GM18526 (cell line): ENCODE results near the gene TMEM97.

ENCODE experiments used
- POLR2A ChIP-seq: IDR thresholded peaks from 3 replicates; pipeline ENCODE4 v1.6.1; 2011; ENCODE audit not compliant: insufficient read length; ENCODE audit errors: extremely low read depth

Gene TMEM97

GRCh38 chr17:28318759-28319597, at the start of gene TMEM97:
Gene TMEM97 (plus strand): TSS chr17:28319200. CDS start chr17:28319240, 40 bp downstream.
- TF ChIP-seq POLR2A = peak; percentile 82

GRCh38 chr17:28270055-28270454, 48.9 kb upstream of the TMEM97 start:
- no peak for TF ChIP-seq POLR2A

- no peak for TF ChIP-seq POLR2A
These were observed 48.1 kb upstream of the TMEM97 start for GRCh38 chr17:28270926-28271325.

- no peak for TF ChIP-seq POLR2A
These were observed 47.6 kb upstream of the TMEM97 start for GRCh38 chr17:28271431-28271830.

GRCh38 chr17:28272166-28272565, 46.8 kb upstream of the TMEM97 start:
- no peak for TF ChIP-seq POLR2A

- TF ChIP-seq POLR2A = no peak
These were observed 44.3 kb upstream of the TMEM97 start for GRCh38 chr17:28274591-28275265.

- no peak for TF ChIP-seq POLR2A
These were observed 43.0 kb upstream of the TMEM97 start for GRCh38 chr17:28276011-28276410.

- no peak for TF ChIP-seq POLR2A
These were observed 39.6 kb upstream of the TMEM97 start for GRCh38 chr17:28279411-28279810.

- no peak for TF ChIP-seq POLR2A
These were observed 38.2 kb upstream of the TMEM97 start for GRCh38 chr17:28280826-28281225.

GRCh38 chr17:28282596-28282995, 36.4 kb upstream of the TMEM97 start:
- TF ChIP-seq POLR2A = no peak

GRCh38 chr17:28285965-28286364, 33.0 kb upstream of the TMEM97 start:
- no peak for TF ChIP-seq POLR2A

- no peak for TF ChIP-seq POLR2A
These were observed 28.3 kb upstream of the TMEM97 start for GRCh38 chr17:28290703-28291102.

GRCh38 chr17:28291780-28292330, 27.1 kb upstream of the TMEM97 start:
- no peak for TF ChIP-seq POLR2A

GRCh38 chr17:28293994-28294393, 25.0 kb upstream of the TMEM97 start:
- no peak for TF ChIP-seq POLR2A

- no peak for TF ChIP-seq POLR2A
These were observed 23.1 kb upstream of the TMEM97 start for GRCh38 chr17:28295677-28296578.

- no peak for TF ChIP-seq POLR2A
These were observed 20.6 kb upstream of the TMEM97 start for GRCh38 chr17:28298449-28298848.

- no peak for TF ChIP-seq POLR2A
These were observed 12.0 kb upstream of the TMEM97 start for GRCh38 chr17:28306954-28307401.
